ENCODE data around the gene SLC35E3.
A peak's percentile ranks its signal among the peaks of the same experiment; 100 is the strongest.

The SLC35E3 gene

GRCh38 chr12:68745904-68746571 is at the start of gene SLC35E3:
TSS of gene SLC35E3 (plus strand) at chr12:68746176. CDS start at chr12:68746378, 202 bp downstream.
- peak; percentile 99 for DNase-seq

- DNase-seq, result no peak
Measured at GRCh38 chr12:68699486-68699885, 46.5 kb upstream of the SLC35E3 start.

- DNase-seq, result no peak
Measured at GRCh38 chr12:68727776-68728175, 18.2 kb upstream of the SLC35E3 start.

GRCh38 chr12:68733661-68734071 is 12.3 kb upstream of the SLC35E3 start:
- no peak for DNase-seq

GRCh38 chr12:68739891-68740290 is 6.1 kb upstream of the SLC35E3 start:
- DNase-seq, result no peak

GRCh38 chr12:68743356-68743755 is 2.6 kb upstream of the SLC35E3 start:
- no peak for DNase-seq

GRCh38 chr12:68745376-68745903 is 536 bp upstream of the SLC35E3 start:
- DNase-seq, result peak; percentile 82

GRCh38 chr12:68746572-68747180 is 700 bp downstream of the SLC35E3 start:
- DNase-seq, result peak; percentile 87

GRCh38 chr12:68749443-68749842 is 3.5 kb downstream of the SLC35E3 start:
- no peak for DNase-seq

GRCh38 chr12:68749861-68750260 is 3.9 kb downstream of the SLC35E3 start:
- no peak for DNase-seq

- no peak for DNase-seq
Measured at GRCh38 chr12:68750506-68750905, 4.5 kb downstream of the SLC35E3 start.

- DNase-seq, result no peak
Measured at GRCh38 chr12:68755536-68756243, 9.7 kb downstream of the SLC35E3 start.

- no peak for DNase-seq
Measured at GRCh38 chr12:68759852-68760251, 13.9 kb downstream of the SLC35E3 start.

GRCh38 chr12:68760806-68761441 is 14.9 kb downstream of the SLC35E3 start:
- DNase-seq, result no peak

- no peak for DNase-seq
Measured at GRCh38 chr12:68761442-68761812, 15.5 kb downstream of the SLC35E3 start.

- no peak for DNase-seq
Measured at GRCh38 chr12:68761901-68762630, 16.1 kb downstream of the SLC35E3 start.

GRCh38 chr12:68762691-68763090 is 16.7 kb downstream of the SLC35E3 start:
- DNase-seq, result no peak

- DNase-seq, result no peak
Measured at GRCh38 chr12:68765696-68766095, 19.7 kb downstream of the SLC35E3 start.

- no peak for DNase-seq
Measured at GRCh38 chr12:68766646-68767045, 20.7 kb downstream of the SLC35E3 start.

GRCh38 chr12:68767191-68767590 is 21.2 kb downstream of the SLC35E3 start:
- no peak for DNase-seq

- DNase-seq, result no peak
Measured at GRCh38 chr12:68768431-68768939, 22.5 kb downstream of the SLC35E3 start.

GRCh38 chr12:68769941-68770340 is 24.0 kb downstream of the SLC35E3 start:
- DNase-seq, result no peak
